Measurements from ENCODE around the gene ARID3B. TPM values are rescaled to one million over a fixed set of nuclear protein-coding genes. Genes with fewer than 3 reads are reported as not detected.

Gene ARID3B
- total RNA-seq, 1 experiment from 2014 or later: 12.7 TPM

- ChIA-PET POLR2A (interaction anchor here (0.5 to 0.6 kb wide), 2 partner anchors 57 to 103 kb away, joined by 3 to 4 read pairs; partner anchors contain the start of gene ARID3B), CTCF (no interaction called here)
- peaks cover 16% of the 10 kb centered on the region for H3K4me1 ChIP-seq (ENCODE audit: control insufficient read depth, insufficient read depth, low read length)
- DNase-seq (ENCODE audit: low read depth, low spot score) (no peak), ATAC-seq (peak; percentile 95)
- H3K9me3 ChIP-seq (ENCODE audit: control insufficient read depth, insufficient read depth, low read depth, low read length): no peaks in the 10 kb centered on the region
- no peaks in the 10 kb centered on the region for H3K36me3 ChIP-seq (ENCODE audit: control insufficient read depth, insufficient read depth, low read length)
- in situ Hi-C loops (cut with HindIII; ENCODE audit: low pct_unique_long_range_greater_than_20kb, low sequenced_read_pairs): no loop called here
- intact Hi-C loops (cut with micrococcal nuclease; ENCODE audit: unreplicated experiment): no loop called here
- no peaks in the 10 kb centered on the region for H3K27me3 ChIP-seq (ENCODE audit: control insufficient read depth, insufficient read depth, low read length)
- BruUV-seq (replicated peaks): no TSS peak
- H3K27ac ChIP-seq (ENCODE audit: low read length): peak overlapping the region; percentile 92
- TF ChIP-seq TCF7L2 (IDR thresholded peaks at IDR 0.05; ENCODE audit: low read depth, low read length): 0 out of 2 replicates have a peak, but pooled peaks have one; percentile 18
- TF ChIP-seq POLR2AphosphoS5 (IDR thresholded peaks at IDR 0.05; ENCODE audit: low read depth, low read length): peak; percentile 90
- no peak for TF ChIP-seq SIN3A (IDR thresholded peaks at IDR 0.05; ENCODE audit: borderline replicate concordance, insufficient read depth, low read depth, low read length)
- H3K4me3 ChIP-seq (ENCODE audit: low read depth in 2 of 2, low read length in 2 of 2): peak overlapping the region; percentile 67 to 77
Measured at GRCh38 chr15:74598126-74598842, 57.3 kb downstream of the ARID3B start.

DNA sequence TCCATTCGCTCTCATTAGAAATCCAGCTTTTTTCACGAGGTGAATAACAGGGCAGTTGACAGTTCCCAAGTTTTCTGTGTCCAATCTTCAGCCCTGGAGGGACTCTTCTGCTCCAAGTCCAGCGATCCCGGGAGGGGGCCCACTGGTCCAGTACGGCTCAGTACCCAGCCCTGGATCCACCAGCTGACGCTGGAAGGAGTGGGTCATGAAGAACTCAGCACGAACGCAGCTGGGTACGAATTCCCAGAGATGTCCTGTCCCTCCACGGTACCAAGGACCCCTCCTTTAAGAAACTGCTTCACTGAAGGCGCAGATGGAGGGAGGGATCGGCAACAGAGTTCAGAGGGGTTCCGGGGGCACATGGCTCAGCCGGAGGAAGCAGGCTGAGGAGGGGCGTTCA lies 58.1 kb downstream of the ARID3B start:
- no peaks in the 10 kb centered on the region for H3K27me3 ChIP-seq (ENCODE audit: control insufficient read depth, insufficient read depth, low read length)
- intact Hi-C loops (cut with micrococcal nuclease; ENCODE audit: unreplicated experiment): no loop called here
- ChIA-PET CTCF (no interaction called here), POLR2A (no interaction called here)
- no TSS peak for BruUV-seq (replicated peaks)
- peaks cover 16% of the 10 kb centered on the region for H3K4me1 ChIP-seq (ENCODE audit: control insufficient read depth, insufficient read depth, low read length)
- peak overlapping the region; percentile 67 to 77 for H3K4me3 ChIP-seq (ENCODE audit: low read depth in 2 of 2, low read length in 2 of 2)
- ATAC-seq (no peak), DNase-seq (ENCODE audit: low read depth, low spot score) (no peak)
- no peaks in the 10 kb centered on the region for H3K36me3 ChIP-seq (ENCODE audit: control insufficient read depth, insufficient read depth, low read length)
- in situ Hi-C loops (cut with HindIII; ENCODE audit: low pct_unique_long_range_greater_than_20kb, low sequenced_read_pairs): no loop called here
- no peaks in the 10 kb centered on the region for H3K9me3 ChIP-seq (ENCODE audit: control insufficient read depth, insufficient read depth, low read depth, low read length)
- H3K27ac ChIP-seq (ENCODE audit: low read length): peak overlapping the region; percentile 92
- no peak for TF ChIP-seq REST (IDR thresholded peaks at IDR 0.05; ENCODE audit: insufficient read depth in 1 of 2, low read depth in 2 of 2, low read length in 1 of 2)
- TF ChIP-seq TCF7L2 (IDR thresholded peaks at IDR 0.05; ENCODE audit: low read depth, low read length): no peak
- TF ChIP-seq SIN3A (IDR thresholded peaks at IDR 0.05; ENCODE audit: borderline replicate concordance, insufficient read depth, low read depth, low read length): no peak
- TF ChIP-seq CTCF (IDR thresholded peaks at IDR 0.05): no peak
- TF ChIP-seq POLR2AphosphoS5 (IDR thresholded peaks at IDR 0.05; ENCODE audit: low read depth, low read length): no peak

Measured in Panc1 (cell line).